LHCN-M2 (cell line): ENCODE measurements around the gene LMCD1. TPM values are rescaled to one million over a fixed set of nuclear protein-coding genes. Genes with fewer than 3 reads are reported as not detected.
A peak's percentile ranks its signal among the peaks of the same experiment; 100 is the strongest.

Source experiments
- DNase-seq: peaks from one replicate; pipeline ENCODE4 v3.0.0-alpha.2; 2012; ENCODE audit warnings: low read depth
- polyA plus RNA-seq: library from polyadenylated mRNA; unstranded; fragments of >200 nt; gene quantifications from one replicate; pipeline ENCODE4 v1.2.1, GENCODE V29; 2012; ENCODE audit warnings: missing spikeins
- total RNA-seq: library from RNA; depleted of rRNA; stranded (reverse); fragments of >200 nt; gene quantifications from 2 replicates; pipeline ENCODE4 v1.2.3, GENCODE V29; 2014; rRNA removed

Gene LMCD1
- 30.3 and 31.2 TPM in 2 replicates for total RNA-seq
- 160 TPM for polyA plus RNA-seq

- DNase-seq: peak; percentile 97
These were observed at the start of gene LMCD1 for GRCh38 chr3:8501371-8502131. Gene LMCD1, plus strand, starts transcription at chr3:8501823. Its CDS starts 116 bp downstream, at chr3:8501939.

- DNase-seq: no peak
These were observed 49.5 kb upstream of the LMCD1 start for GRCh38 chr3:8452112-8452511.

- no peak for DNase-seq
These were observed 48.5 kb upstream of the LMCD1 start for GRCh38 chr3:8453153-8453552.

GRCh38 chr3:8455526-8456411, 45.9 kb upstream of the LMCD1 start:
- no peak for DNase-seq

- no peak for DNase-seq
These were observed 45.2 kb upstream of the LMCD1 start for GRCh38 chr3:8456412-8456811.

GRCh38 chr3:8457039-8457438, 44.6 kb upstream of the LMCD1 start:
- no peak for DNase-seq

GRCh38 chr3:8458238-8458661, 43.4 kb upstream of the LMCD1 start:
- no peak for DNase-seq

GRCh38 chr3:8458711-8459110, 42.9 kb upstream of the LMCD1 start:
- peak; percentile 85 for DNase-seq

GRCh38 chr3:8460050-8460708, 41.4 kb upstream of the LMCD1 start:
- no peak for DNase-seq

GRCh38 chr3:8460815-8461456, 40.7 kb upstream of the LMCD1 start:
- peak; percentile 72 for DNase-seq

- DNase-seq: no peak
These were observed 37.0 kb upstream of the LMCD1 start for GRCh38 chr3:8464668-8465067.

- DNase-seq: no peak
These were observed 35.1 kb upstream of the LMCD1 start for GRCh38 chr3:8466526-8466925.

- no peak for DNase-seq
These were observed 30.8 kb upstream of the LMCD1 start for GRCh38 chr3:8470801-8471200.

- no peak for DNase-seq
These were observed 29.1 kb upstream of the LMCD1 start for GRCh38 chr3:8472549-8472948.

- DNase-seq: no peak
These were observed 28.6 kb upstream of the LMCD1 start for GRCh38 chr3:8473029-8473428.

GRCh38 chr3:8473990-8474389, 27.6 kb upstream of the LMCD1 start:
- no peak for DNase-seq

GRCh38 chr3:8474991-8475390, 26.6 kb upstream of the LMCD1 start:
- DNase-seq: no peak

GRCh38 chr3:8480699-8481098, 20.9 kb upstream of the LMCD1 start:
- no peak for DNase-seq

- DNase-seq: no peak
These were observed 20.2 kb upstream of the LMCD1 start for GRCh38 chr3:8481380-8481779.

GRCh38 chr3:8482263-8482662, 19.4 kb upstream of the LMCD1 start:
- no peak for DNase-seq

- DNase-seq: peak; percentile 97
These were observed 18.5 kb upstream of the LMCD1 start for GRCh38 chr3:8482960-8483665.
